ENCODE data around the gene PFN3. TPM values are rescaled to one million over a fixed set of nuclear protein-coding genes. Genes with fewer than 3 reads are reported as not detected.

Gene PFN3
- total and polyA plus RNA-seq, 2 of the 4 experiments (the other 2 are of a cell fraction): not detected

GRCh38 chr5:177449140-177450061, 48.9 kb upstream of the PFN3 start:
- H4K8ac ChIP-seq (ENCODE audit: low read depth in 2 of 2, low read length in 2 of 2): no peak overlapping the region
- H3K56ac ChIP-seq (ENCODE audit: extremely low read depth, insufficient read depth, low read length): no peak overlapping the region
- no peaks in the 10 kb centered on the region for H3K9me3 ChIP-seq (ENCODE audit: control insufficient read depth, insufficient read depth, low read length)
- H3K4ac ChIP-seq (ENCODE audit: low read depth, low read length): no peak overlapping the region
- dilution Hi-C loops (cut with HindIII; ENCODE audit: low sequenced_read_pairs, unreplicated experiment) (no loop called here), in situ Hi-C loops (cut with MboI; ENCODE audit: low sequenced_read_pairs) (loop anchor here (5.0 kb wide), 2 partner anchors 42 to 137 kb away; partner anchors contain the start of genes F12 and MXD3), intact Hi-C loops (cut with micrococcal nuclease) (no loop called here)
- H3K79me1 ChIP-seq (ENCODE audit: low read depth in 1 of 2, low read length in 2 of 2): peaks cover 0 to 4% of the 10 kb centered on the region in 2 experiments; a peak in 1 of 4 replicates
- no peak overlapping the region for H2AFZ ChIP-seq (replicated peaks; ENCODE audit: low read length, poor library complexity)
- H3K9me1 ChIP-seq (ENCODE audit: insufficient read depth, low read length): peaks cover 4% of the 10 kb centered on the region; the same call in 1 of the 2 replicates
- 88% methylated on average over 8 of the region's 18 CpGs; no CpG with 5 or more reads in 1 of the 2 experiments for WGBS, 2 experiments (ENCODE audit: extremely low coverage in 2 of 2, insufficient read length in 1 of 2)
- H3K27me3 ChIP-seq (ENCODE audit: control insufficient read depth, insufficient read depth, low read length): no peaks in the 10 kb centered on the region
- H3K4me3 ChIP-seq (ENCODE audit: insufficient read depth, low read depth, low read length): no peak overlapping the region
- H3K23ac ChIP-seq (ENCODE audit: low read depth, low read length): no peak overlapping the region
- H3K14ac ChIP-seq (replicated peaks; ENCODE audit: low read depth, low read length): no peak overlapping the region
- H3K18ac ChIP-seq (ENCODE audit: low read depth, low read length): no peak overlapping the region
- no peak overlapping the region for H3K9ac ChIP-seq (ENCODE audit: low read depth, low read length)
- no peak overlapping the region for H2BK5ac ChIP-seq (ENCODE audit: low read depth, low read length, poor library complexity, severe bottlenecking)
- TF ChIP-seq FOS (IDR thresholded peaks at IDR 0.05; ENCODE audit: low read depth, low read length) (no peak), NFE2L2 (IDR thresholded peaks at IDR 0.05; ENCODE audit: low read depth, low read length) (no peak), ELK1 (IDR thresholded peaks at IDR 0.05; ENCODE audit: borderline replicate concordance, low read depth, low read length) (no peak)
- ChIA-PET CTCF (interaction anchor here (4.7 kb wide), 1 partner anchor 45 kb away, joined by 28 read pairs; no protein-coding TSS in a partner anchor), POLR2A (ENCODE audit: unreplicated experiment) (no interaction called here)
- H3K36me3 ChIP-seq (ENCODE audit: control insufficient read depth, insufficient read depth, low read length): no peaks in the 10 kb centered on the region
- H2BK20ac ChIP-seq (ENCODE audit: low read depth, low read length): no peak overlapping the region
- H2AK9ac ChIP-seq (replicated peaks; ENCODE audit: low read depth, low read length, poor library complexity): peak overlapping the region; percentile 70
- DNase-seq (no peak), ATAC-seq (ENCODE audit: low read depth) (no peak)
- BruUV-seq (replicated peaks): no TSS peak
- H3K4me1 ChIP-seq (ENCODE audit: control insufficient read depth, insufficient read depth, low read length): peaks cover 13% of the 10 kb centered on the region
- no peak overlapping the region for H2AK5ac ChIP-seq (ENCODE audit: low read depth, low read length)
- no peak overlapping the region for H3K27ac ChIP-seq (ENCODE audit: insufficient read depth, low read length)
- peaks cover 17% of the 10 kb centered on the region for H4K20me1 ChIP-seq (ENCODE audit: insufficient read depth, low read length)
- H4K91ac ChIP-seq (ENCODE audit: insufficient read depth, low read depth, low read length): no peak overlapping the region
- no peak overlapping the region for H3K4me2 ChIP-seq (ENCODE audit: low read depth, low read length)
- H2BK120ac ChIP-seq (ENCODE audit: low read depth, low read length): no peak overlapping the region
- no peak overlapping the region for H2BK15ac ChIP-seq (ENCODE audit: low read depth, low read length)
- H4K5ac ChIP-seq (ENCODE audit: low read depth, low read length): no peak overlapping the region

Measured in IMR-90 (cell line).